Karpas-422 (cell line): ENCODE measurements around the gene PROZ. TPM values are rescaled to one million over a fixed set of nuclear protein-coding genes. Genes with fewer than 3 reads are reported as not detected.

Source experiments
- DNase-seq: peaks from one replicate; pipeline ENCODE4 v3.0.0-alpha.2; 2015
- H2AFZ ChIP-seq: fragments of 200-600 bp; sonication (generic); 2 replicates; pipeline ENCODE4 v1.6.1; 2014; ENCODE audit warnings: antibody characterized with exemption, low read length, mixed read lengths
- H3K27ac ChIP-seq: fragments of 200-600 bp; sonication (generic); 2 replicates; pipeline ENCODE4 v1.5.1; 2014; ENCODE audit warnings: mild to moderate bottlenecking, low read length, moderate library complexity
- H3K27me3 ChIP-seq: fragments of 200-600 bp; sonication (generic); 2 replicates; pipeline ENCODE4 v1.6.1; 2014; ENCODE audit warnings: low read length, mixed read lengths
- H3K36me3 ChIP-seq: fragments of 200-600 bp; sonication (generic); 2 replicates; pipeline ENCODE4 v1.6.1; 2014; ENCODE audit warnings: low read length, mixed read lengths; ENCODE audit not compliant: insufficient read depth
- H3K4me1 ChIP-seq: fragments of 200-600 bp; sonication (generic); 2 replicates; pipeline ENCODE4 v1.6.1; 2014; ENCODE audit warnings: mild to moderate bottlenecking, low read length, mixed read lengths
- H3K4me2 ChIP-seq: fragments of 200-600 bp; sonication (generic); 2 replicates; pipeline ENCODE4 v1.6.1; 2014; ENCODE audit warnings: low read length, low read depth, mild to moderate bottlenecking; ENCODE audit not compliant: poor library complexity, severe bottlenecking
- H3K4me3 ChIP-seq: fragments of 200-600 bp; sonication (generic); 2 replicates; pipeline ENCODE4 v1.5.1; 2014; ENCODE audit warnings: mild to moderate bottlenecking, antibody characterized with exemption, low read length, mixed read lengths
- H3K79me2 ChIP-seq: fragments of 200-600 bp; sonication (generic); 2 replicates; pipeline ENCODE4 v1.6.1; 2014; ENCODE audit warnings: mild to moderate bottlenecking, low read length, mixed read lengths
- H3K9ac ChIP-seq: fragments of 200-600 bp; sonication (generic); 2 replicates; pipeline ENCODE4 v1.6.0; 2014; ENCODE audit warnings: low read length
- H3K9me2 ChIP-seq: fragments of 200-600 bp; sonication (generic), shearing (Covaris generic); replicated peaks from 2 replicates; pipeline ENCODE4 v1.6.0; 2014; ENCODE audit warnings: mild to moderate bottlenecking, low read length, moderate library complexity; ENCODE audit not compliant: insufficient read depth
- H3K9me3 ChIP-seq: fragments of 300-700, 200-600 bp; sonication (generic); 2 replicates; pipeline ENCODE4 v1.6.1; 2014; ENCODE audit warnings: low read length, mixed read lengths
- H4K20me1 ChIP-seq: fragments of 200-600 bp; sonication (generic); 2 replicates; pipeline ENCODE4 v1.6.1; 2014; ENCODE audit warnings: mild to moderate bottlenecking, antibody characterized with exemption, low read length, low read depth; ENCODE audit not compliant: insufficient read depth
- total RNA-seq: library from RNA; depleted of rRNA; stranded (reverse); fragments of >200 nt; shearing (Covaris generic); gene quantifications from 2 replicates; pipeline ENCODE4 v1.2.3, GENCODE V29; 2014; ENCODE audit warnings: low replicate concordance

Gene PROZ
- total RNA-seq, 1 experiment from 2014 or later, result not detected

- Histone ChIP-seq H3K4me1 (no peaks in the 10 kb centered on the region), H3K79me2 (no peaks in the 10 kb centered on the region), H2AFZ (no peak overlapping the region), H3K9me3 (no peaks in the 10 kb centered on the region; the same call in 1 of the 2 replicates), H3K4me3 (no peak overlapping the region), H3K27ac (no peak overlapping the region), H3K27me3 (no peaks in the 10 kb centered on the region), H3K9me2 (no peaks in the 10 kb centered on the region), H3K9ac (no peak overlapping the region), H4K20me1 (no peaks in the 10 kb centered on the region), H3K36me3 (no peaks in the 10 kb centered on the region), H3K4me2 (no peak overlapping the region)
- DNase-seq, result no peak
Observed at GRCh38 chr13:113113846-113114271, 44.6 kb upstream of the PROZ start.

- Histone ChIP-seq H3K27ac (no peak overlapping the region), H3K4me2 (no peak overlapping the region), H3K27me3 (no peaks in the 10 kb centered on the region), H3K9ac (no peak overlapping the region), H2AFZ (no peak overlapping the region), H3K4me1 (no peaks in the 10 kb centered on the region), H4K20me1 (no peaks in the 10 kb centered on the region; the same call in 1 of the 2 replicates), H3K36me3 (no peaks in the 10 kb centered on the region), H3K79me2 (no peaks in the 10 kb centered on the region), H3K9me3 (no peaks in the 10 kb centered on the region; the same call in 1 of the 2 replicates), H3K9me2 (no peaks in the 10 kb centered on the region), H3K4me3 (no peak overlapping the region)
- no peak for DNase-seq
Observed at GRCh38 chr13:113114511-113115362, 43.7 kb upstream of the PROZ start.

GRCh38 chr13:113115363-113116205, 42.9 kb upstream of the PROZ start:
- Histone ChIP-seq H3K79me2 (no peaks in the 10 kb centered on the region), H3K4me1 (no peaks in the 10 kb centered on the region), H3K9ac (no peak overlapping the region), H3K27ac (no peak overlapping the region), H4K20me1 (no peaks in the 10 kb centered on the region; the same call in 1 of the 2 replicates), H3K36me3 (no peaks in the 10 kb centered on the region), H3K9me3 (no peaks in the 10 kb centered on the region), H3K4me3 (no peak overlapping the region), H3K9me2 (no peaks in the 10 kb centered on the region), H3K4me2 (no peak overlapping the region), H3K27me3 (no peaks in the 10 kb centered on the region), H2AFZ (no peak overlapping the region)
- no peak for DNase-seq

- Histone ChIP-seq H2AFZ (no peak overlapping the region), H3K36me3 (no peaks in the 10 kb centered on the region), H3K79me2 (no peaks in the 10 kb centered on the region), H3K4me2 (no peak overlapping the region), H3K27me3 (no peaks in the 10 kb centered on the region), H3K4me3 (no peak overlapping the region), H3K9me3 (no peaks in the 10 kb centered on the region), H3K27ac (no peak overlapping the region), H3K4me1 (no peaks in the 10 kb centered on the region), H3K9me2 (no peaks in the 10 kb centered on the region), H4K20me1 (no peaks in the 10 kb centered on the region; the same call in 1 of the 2 replicates), H3K9ac (no peak overlapping the region)
- no peak for DNase-seq
Observed at GRCh38 chr13:113116206-113116800, 42.1 kb upstream of the PROZ start.

GRCh38 chr13:113116871-113117271, 41.6 kb upstream of the PROZ start:
- Histone ChIP-seq H2AFZ (no peak overlapping the region), H3K9ac (no peak overlapping the region), H3K79me2 (no peaks in the 10 kb centered on the region), H4K20me1 (no peaks in the 10 kb centered on the region; the same call in 1 of the 2 replicates), H3K4me3 (no peak overlapping the region), H3K4me2 (no peak overlapping the region), H3K9me3 (no peaks in the 10 kb centered on the region), H3K9me2 (no peaks in the 10 kb centered on the region), H3K36me3 (no peaks in the 10 kb centered on the region), H3K27ac (no peak overlapping the region), H3K27me3 (no peaks in the 10 kb centered on the region), H3K4me1 (no peaks in the 10 kb centered on the region)
- no peak for DNase-seq

GRCh38 chr13:113117335-113117872, 41.0 kb upstream of the PROZ start:
- Histone ChIP-seq H3K4me3 (no peak overlapping the region), H2AFZ (no peak overlapping the region), H3K4me2 (no peak overlapping the region), H3K9me2 (no peaks in the 10 kb centered on the region), H3K79me2 (no peaks in the 10 kb centered on the region), H3K9ac (no peak overlapping the region), H3K27ac (no peak overlapping the region), H3K36me3 (no peaks in the 10 kb centered on the region), H3K4me1 (no peaks in the 10 kb centered on the region), H3K27me3 (no peaks in the 10 kb centered on the region), H3K9me3 (no peaks in the 10 kb centered on the region), H4K20me1 (no peaks in the 10 kb centered on the region; the same call in 1 of the 2 replicates)
- DNase-seq, result no peak

- no peak for DNase-seq
Observed at GRCh38 chr13:113117911-113118260, 40.6 kb upstream of the PROZ start.

More at GRCh38 chr13:113117911-113118260, 40.6 kb upstream of the PROZ start:
- no peaks in the 10 kb centered on the region for H3K9me3 ChIP-seq
- H3K9me2 ChIP-seq, result no peaks in the 10 kb centered on the region
- no peaks in the 10 kb centered on the region for H3K4me1 ChIP-seq
- H3K4me2 ChIP-seq, result no peak overlapping the region
- H3K27me3 ChIP-seq, result no peaks in the 10 kb centered on the region
- H3K36me3 ChIP-seq, result no peaks in the 10 kb centered on the region
- H2AFZ ChIP-seq, result no peak overlapping the region
- no peaks in the 10 kb centered on the region for H3K79me2 ChIP-seq
- H3K9ac ChIP-seq, result no peak overlapping the region
- no peak overlapping the region for H3K27ac ChIP-seq
- H4K20me1 ChIP-seq, result no peaks in the 10 kb centered on the region; the same call in 1 of the 2 replicates
- H3K4me3 ChIP-seq, result no peak overlapping the region
